PFSK-1 (cell line): ENCODE results near the gene CHGA.

Source experiments
- FOXP2 ChIP-seq: optimal IDR thresholded peaks from 2 replicates; pipeline ENCODE3; 2011; ENCODE audit warnings: borderline replicate concordance, control low read depth, inconsistent platforms; ENCODE audit not compliant: insufficient read depth; ENCODE audit errors: extremely low read length, extremely low read depth
- POLR2AphosphoS5 ChIP-seq: IDR thresholded peaks from 2 replicates; pipeline ENCODE4 v1.6.1; 2012; ENCODE audit warnings: low read depth, mild to moderate bottlenecking, control low read depth, low read length, moderate library complexity
- REST ChIP-seq, 2 experiments: IDR thresholded peaks; 2 replicates each; pipeline versions ENCODE4 v1.6.1 to v1.8.0; 2011 to 2012; ENCODE audit warnings: low read depth in 2 of 2, low read length in 2 of 2, control low read depth in 1 of 2, inconsistent platforms in 1 of 2, mild to moderate bottlenecking in 1 of 2, moderate library complexity in 1 of 2; ENCODE audit not compliant: insufficient read depth in 1 of 2
- SIN3A ChIP-seq: IDR thresholded peaks from 2 replicates; pipeline ENCODE4 v1.6.1; 2012; ENCODE audit warnings: mild to moderate bottlenecking, low read length, moderate library complexity, borderline replicate concordance; ENCODE audit not compliant: insufficient read depth
- TAF1 ChIP-seq: IDR thresholded peaks from 2 replicates; pipeline ENCODE4 v1.6.1; 2012; ENCODE audit warnings: low read length, control low read depth, borderline replicate concordance; ENCODE audit not compliant: insufficient read depth

The CHGA gene

DNA sequence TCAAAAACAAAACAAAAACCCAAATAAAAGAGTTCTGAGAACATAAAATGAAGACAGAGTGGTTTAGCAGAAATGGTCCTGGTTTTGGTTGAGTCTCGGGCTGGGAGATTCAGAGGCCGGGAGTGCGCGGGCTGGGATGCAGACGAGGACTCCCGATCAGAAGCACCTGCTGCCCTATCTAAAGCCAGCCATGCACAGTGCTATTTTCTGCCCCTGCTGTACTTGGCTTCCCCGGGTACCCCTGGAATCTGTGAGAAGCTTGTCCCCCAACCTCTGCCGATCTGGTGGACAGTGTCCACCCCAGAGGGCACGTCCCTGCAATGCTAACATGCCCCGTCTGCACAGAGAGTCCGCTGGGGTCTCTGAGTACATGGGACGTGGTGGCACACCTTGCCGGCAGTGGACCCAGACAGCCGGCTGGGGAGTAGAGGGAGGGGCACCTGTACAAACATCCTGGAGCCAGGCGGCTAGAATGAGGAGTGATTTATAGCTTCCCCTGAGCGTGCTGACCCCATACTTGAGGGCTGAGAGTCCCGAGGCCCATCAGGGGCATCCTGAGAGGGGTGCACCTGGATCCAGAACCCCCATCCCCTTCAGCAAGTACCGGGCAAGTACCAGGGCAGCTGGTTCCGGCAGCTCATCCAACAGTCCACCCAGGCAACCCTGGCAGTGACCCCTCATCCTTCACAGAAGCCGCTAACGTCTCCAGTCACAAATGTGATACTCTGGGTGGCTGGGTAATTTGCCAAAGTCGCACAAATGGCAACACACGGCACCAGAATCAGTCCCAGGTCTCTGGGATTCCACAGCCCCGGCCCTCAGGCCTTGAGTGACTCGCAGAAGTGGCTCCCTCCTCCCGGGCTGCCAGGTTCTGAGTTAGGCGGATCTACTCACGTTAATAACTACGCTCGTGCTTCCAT lies 37.1 kb downstream of the CHGA start:
- TF ChIP-seq TAF1 (no peak), POLR2AphosphoS5 (no peak), SIN3A (no peak), REST (IDR thresholded peaks at IDR 0.05; ENCODE audit: insufficient read depth in 1 of 2, low read depth in 2 of 2, low read length in 2 of 2) (no peak), FOXP2 (no peak)

- TF ChIP-seq REST (IDR thresholded peaks at IDR 0.05; ENCODE audit: insufficient read depth in 1 of 2, low read depth in 2 of 2, low read length in 2 of 2) (no peak), TAF1 (no peak), POLR2AphosphoS5 (no peak), FOXP2 (no peak), SIN3A (no peak)
Observed at GRCh38 chr14:92960706-92961566, 38.0 kb downstream of the CHGA start.

DNA sequence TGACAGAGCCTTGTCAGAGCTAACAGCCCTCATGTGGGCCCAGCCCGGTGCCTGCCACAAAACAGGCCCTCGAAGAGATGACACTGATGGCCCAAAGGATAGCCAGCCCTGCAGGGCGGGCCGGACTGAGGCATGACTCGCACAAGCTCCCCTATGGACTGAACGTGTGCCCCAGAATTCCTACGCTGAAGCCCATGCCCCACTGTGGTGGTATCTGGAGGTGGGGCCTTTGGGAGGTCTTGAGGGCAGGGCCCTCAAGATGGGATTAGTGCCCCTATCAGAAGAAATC lies 38.6 kb downstream of the CHGA start:
- TF ChIP-seq REST (IDR thresholded peaks at IDR 0.05; ENCODE audit: insufficient read depth in 1 of 2, low read depth in 2 of 2, low read length in 2 of 2) = no peak
- TF ChIP-seq SIN3A = no peak
- no peak for TF ChIP-seq TAF1
- no peak for TF ChIP-seq POLR2AphosphoS5
- no peak for TF ChIP-seq FOXP2

DNA sequence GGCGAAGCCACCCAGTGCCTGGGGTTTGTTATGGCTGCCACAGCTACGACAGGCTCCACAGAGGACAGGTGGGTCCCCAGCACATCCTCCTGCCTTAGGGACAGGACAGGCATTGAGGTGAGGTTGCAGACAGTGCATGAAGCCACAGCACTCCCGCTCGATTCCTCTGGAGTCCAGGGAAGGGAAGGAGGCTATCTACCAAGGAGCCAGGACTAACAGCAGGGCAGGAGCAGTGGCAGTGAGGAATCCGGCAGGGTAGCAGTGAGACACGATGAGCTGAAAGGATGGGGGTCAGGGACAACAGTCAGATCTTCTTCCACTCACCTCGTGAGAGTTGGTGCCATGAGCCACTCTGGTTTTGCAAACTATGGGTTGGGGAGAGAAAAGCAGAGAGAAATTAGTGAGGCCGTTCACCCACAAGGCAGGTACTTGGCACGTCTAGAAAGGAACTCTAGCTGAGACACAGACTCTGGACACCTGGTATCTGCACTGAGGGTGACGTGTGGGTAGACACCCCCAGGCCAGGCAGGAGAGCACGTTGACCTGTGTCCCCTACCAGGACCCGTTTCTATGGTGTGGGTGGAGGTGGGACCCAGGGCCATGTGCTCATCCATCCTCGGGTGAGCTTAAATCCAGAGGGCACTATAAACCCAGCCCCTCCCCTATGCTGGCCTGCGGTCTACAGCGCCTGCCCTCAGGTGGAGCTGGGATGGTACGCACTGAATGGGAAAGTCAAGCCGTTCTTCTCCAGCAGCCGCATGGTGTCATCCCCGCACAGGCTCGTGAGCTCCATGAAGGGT lies 39.3 kb downstream of the CHGA start:
- TF ChIP-seq TAF1 = no peak
- TF ChIP-seq FOXP2 = no peak
- TF ChIP-seq POLR2AphosphoS5 = no peak
- TF ChIP-seq SIN3A = no peak
- TF ChIP-seq REST (IDR thresholded peaks at IDR 0.05; ENCODE audit: insufficient read depth in 1 of 2, low read depth in 2 of 2, low read length in 2 of 2) = no peak
